H1 (cell line): ENCODE results near the gene SLC38A5. TPM values are rescaled to one million over a fixed set of nuclear protein-coding genes. Genes with fewer than 3 reads are reported as not detected.
A peak's percentile ranks its signal among the peaks of the same experiment; 100 is the strongest.

Source experiments
- CTCF ChIA-PET: fragments of 300-600 bp; sonication (Branson Sonifier 250); formaldehyde crosslinking; loops from one replicate; lab custom pipeline; 2021; ENCODE audit not compliant: partially characterized antibody; lab: Charles Lee
- POLR2A ChIA-PET: fragments of 300-600 bp; sonication (Branson Sonifier 250); formaldehyde crosslinking; loops from one replicate; lab custom pipeline; 2021; ENCODE audit warnings: inconsistent platforms; ENCODE audit not compliant: partially characterized antibody; lab: Charles Lee
- DNase-seq, 2 experiments: peaks; one replicate each; pipeline versions ENCODE4 v3.0.0 to v3.0.0-alpha.2; 2010 to 2022; ENCODE audit warnings: low spot score in 2 of 2, low read depth in 1 of 2, mixed read lengths in 1 of 2
- FAIRE-seq: peaks from 2 replicates; lab custom pipeline; 2011; peaks lifted over from hg19 to GRCh38; lab: Jason Lieb, UNC
- H2AFZ ChIP-seq: 2 replicates; pipeline ENCODE4 v1.8.1; 2012; ENCODE audit warnings: low read length, inconsistent platforms
- H2AK5ac ChIP-seq: 2 replicates; pipeline ENCODE4 v1.6.1; 2013; ENCODE audit warnings: low read depth, low read length
- H2BK120ac ChIP-seq: replicated peaks from 2 replicates; pipeline ENCODE3; 2013; ENCODE audit warnings: low read depth, low read length, inconsistent platforms
- H2BK12ac ChIP-seq: 2 replicates; pipeline ENCODE4 v1.6.1; 2013; ENCODE audit warnings: low read depth, low read length
- H2BK15ac ChIP-seq: 2 replicates; pipeline ENCODE4 v1.6.1; 2013; ENCODE audit warnings: low read length
- H2BK20ac ChIP-seq: 2 replicates; pipeline ENCODE4 v1.6.1; 2013; ENCODE audit warnings: low read length
- H2BK5ac ChIP-seq: 2 replicates; pipeline ENCODE4 v1.6.1; 2013; ENCODE audit warnings: low read depth, low read length
- H3K14ac ChIP-seq: 2 replicates; pipeline ENCODE4 v1.6.1; 2013; ENCODE audit warnings: inconsistent platforms; ENCODE audit not compliant: insufficient read length
- H3K18ac ChIP-seq: 2 replicates; pipeline ENCODE4 v1.6.1; 2013; ENCODE audit warnings: low read length; ENCODE audit errors: extremely low read depth
- H3K23ac ChIP-seq: 2 replicates; pipeline ENCODE4 v1.6.1; 2013; ENCODE audit warnings: inconsistent platforms; ENCODE audit not compliant: insufficient read length
- H3K23me2 ChIP-seq: 2 replicates; pipeline ENCODE4 v1.6.1; 2013; ENCODE audit warnings: low read depth, low read length
- H3K27ac ChIP-seq: 2 replicates; pipeline ENCODE4 v1.6.1; 2011; ENCODE audit warnings: low read depth, low read length, inconsistent platforms
- H3K27me3 ChIP-seq, 4 experiments: replicated peaks in 1 of 4; 1 replicate in 1 of 4; 2 replicates in 3 of 4; pipeline versions ENCODE4 v1.6.1 to v1.8.1; 2011 to 2013; ENCODE audit warnings: low read length in 3 of 4, mild to moderate bottlenecking in 3 of 4, inconsistent platforms in 2 of 4, mixed read lengths in 2 of 4, moderate library complexity in 1 of 4; ENCODE audit not compliant: control insufficient read depth in 3 of 4, insufficient read depth in 3 of 4; ENCODE audit errors: extremely low read depth in 1 of 4
- H3K36me3 ChIP-seq, 4 experiments: 2 replicates each; pipeline versions ENCODE4 v1.6.1 to v1.8.1; 2011 to 2013; ENCODE audit warnings: mild to moderate bottlenecking in 4 of 4, low read length in 3 of 4, moderate library complexity in 2 of 4, control low read depth in 1 of 4, inconsistent platforms in 1 of 4; ENCODE audit not compliant: insufficient read depth in 4 of 4, control insufficient read depth in 2 of 4
- H3K4ac ChIP-seq: replicated peaks from 2 replicates; pipeline ENCODE3; 2013; ENCODE audit warnings: low read length, low read depth, mixed read lengths, inconsistent platforms; ENCODE audit not compliant: insufficient read length
- H3K4me1 ChIP-seq, 4 experiments: replicated peaks in 1 of 4; 1 replicate in 1 of 4; 2 replicates in 3 of 4; pipeline versions ENCODE4 v1.6.1 to v1.8.1; 2011 to 2013; ENCODE audit warnings: low read length in 3 of 4, inconsistent platforms in 2 of 4, mixed read lengths in 1 of 4; ENCODE audit not compliant: insufficient read depth in 4 of 4, control insufficient read depth in 3 of 4
- H3K4me2 ChIP-seq, 2 experiments: 2 replicates each; pipeline versions ENCODE4 v1.6.1 to v1.8.1; 2011 to 2013; ENCODE audit warnings: low read depth in 2 of 2, low read length in 2 of 2, control low read depth in 1 of 2, inconsistent platforms in 1 of 2, mild to moderate bottlenecking in 1 of 2; ENCODE audit not compliant: insufficient read depth in 1 of 2
- H3K4me3 ChIP-seq, 4 experiments: fragments of 200-600, 300-600 bp in 1 of 4; sonication (generic), shearing (Covaris generic), sonication (Bioruptor Twin) in 1 of 4; 2 replicates each; pipeline versions ENCODE4 v1.5.1 to v1.8.1; 2011 to 2016; ENCODE audit warnings: low read length in 4 of 4, low read depth in 3 of 4, control low read depth in 2 of 4, inconsistent platforms in 2 of 4, mild to moderate bottlenecking in 2 of 4, mixed read lengths in 1 of 4, moderate library complexity in 1 of 4; ENCODE audit not compliant: insufficient read depth in 2 of 4; ENCODE audit errors: extremely low read depth in 1 of 4
- H3K56ac ChIP-seq: replicated peaks from 2 replicates; pipeline ENCODE3; 2013; ENCODE audit warnings: low read depth, mild to moderate bottlenecking, mixed read lengths, low read length, inconsistent platforms; ENCODE audit not compliant: insufficient read length
- H3K79me1 ChIP-seq: 2 replicates; pipeline ENCODE4 v1.6.1; 2013; ENCODE audit warnings: low read depth, low read length, control low read depth
- H3K79me2 ChIP-seq, 2 experiments: 2 replicates each; pipeline versions ENCODE4 v1.6.1 to v1.8.1; 2012 to 2013; ENCODE audit warnings: low read length in 2 of 2, mild to moderate bottlenecking in 2 of 2, inconsistent platforms in 1 of 2; ENCODE audit not compliant: insufficient read depth in 2 of 2, control insufficient read depth in 1 of 2
- H3K9ac ChIP-seq, 4 experiments: replicated peaks in 1 of 4; 1 replicate in 1 of 4; 2 replicates in 3 of 4; pipeline versions ENCODE4 v1.6.1 to v1.8.1; 2011 to 2013; ENCODE audit warnings: low read depth in 3 of 4, low read length in 3 of 4, control low read depth in 2 of 4, mild to moderate bottlenecking in 2 of 4, moderate library complexity in 2 of 4, inconsistent platforms in 1 of 4; ENCODE audit errors: extremely low read depth in 1 of 4
- H3K9me3 ChIP-seq, 2 experiments: 2 replicates each; pipeline versions ENCODE4 v1.6.1 to v1.8.1; 2012 to 2013; ENCODE audit warnings: mild to moderate bottlenecking in 2 of 2, moderate library complexity in 2 of 2, control low read depth in 1 of 2, inconsistent platforms in 1 of 2, low read depth in 1 of 2, low read length in 1 of 2, mixed read lengths in 1 of 2; ENCODE audit not compliant: insufficient read depth in 2 of 2
- H4K20me1 ChIP-seq, 2 experiments: replicated peaks in 1 of 2; 2 replicates each; pipeline versions ENCODE3 to v1.8.1; 2011 to 2013; ENCODE audit warnings: inconsistent platforms in 2 of 2, low read length in 2 of 2, mild to moderate bottlenecking in 1 of 2; ENCODE audit not compliant: insufficient read depth in 2 of 2, control insufficient read depth in 1 of 2
- H4K5ac ChIP-seq: 2 replicates; pipeline ENCODE4 v1.6.1; 2013; ENCODE audit warnings: low read length, low read depth, mixed read lengths, inconsistent platforms; ENCODE audit not compliant: insufficient read length
- H4K8ac ChIP-seq: 2 replicates; pipeline ENCODE4 v1.8.0; 2013; ENCODE audit warnings: mild to moderate bottlenecking, moderate library complexity, low read length, inconsistent platforms; ENCODE audit not compliant: insufficient read depth; ENCODE audit errors: extremely low read depth
- H4K91ac ChIP-seq: replicated peaks from 2 replicates; pipeline ENCODE3; 2013; ENCODE audit warnings: low read length, mixed read lengths, inconsistent platforms; ENCODE audit not compliant: insufficient read length
- CBX5 ChIP-seq: fragments of 300-800, 300-1000 bp; sonication (generic); IDR thresholded peaks from 2 replicates; pipeline ENCODE4 v1.7.1; 2016; ENCODE audit warnings: antibody characterized with exemption, low read length, low read depth
- MAFK ChIP-seq: IDR thresholded peaks from 2 replicates; pipeline ENCODE4 v1.6.1; 2012; ENCODE audit warnings: low read depth, mild to moderate bottlenecking, improper control_type of control experiment, low read length
- SUZ12 ChIP-seq: fragments of 200-600 bp; sonication (generic); IDR thresholded peaks from 2 replicates; pipeline ENCODE4 v1.6.1; 2012; ENCODE audit warnings: mild to moderate bottlenecking, inconsistent platforms, low read length, moderate library complexity, mixed read lengths
- WGBS, 2 experiments: shearing (Covaris generic) in 1 of 2; methylation state at CpG; one replicate each; pipeline versions ENCODE4 v1.1.6 to v1.1.7; 2013 to 2015; ENCODE audit warnings: low lambda C conversion rate in 2 of 2, mixed read lengths in 2 of 2, inconsistent platforms in 1 of 2, low coverage in 1 of 2, missing lambda C conversion rate in 1 of 2; ENCODE audit not compliant: insufficient replicate concordance in 2 of 2, insufficient coverage in 1 of 2, insufficient read length in 1 of 2; ENCODE audit errors: extremely low coverage in 1 of 2, missing lambda C conversion rate in 1 of 2; 5-methylcytosine and 5-hydroxymethylcytosine counted together
- polyA plus RNA-seq, 7 experiments: library from polyadenylated mRNA; depleted of rRNA in 3 of 7; stranded (reverse) in 5 of 7; unstranded in 2 of 7; fragments of >200 nt in 5 of 7; fragments of 200-250 nt in 2 of 7; gene quantifications; 1 replicate in 5 of 7; 2 replicates in 1 of 7; 4 replicates in 1 of 7; pipeline versions ENCODE4 v1.2.1 to v1.2.3, GENCODE V29; 2011 to 2013; ENCODE audit warnings: missing spikeins in 2 of 7, mixed read lengths in 2 of 7
- total RNA-seq: library from RNA; stranded (reverse); fragmentation: NEBNext Ultra II Directional; extraction: Animal tissue kit (Norgen Biotek cat#: 25700); gene quantifications from 2 replicates; pipeline ENCODE4 v1.2.1, GENCODE V29; 2021

SLC38A5 gene
- total and polyA plus RNA-seq, 2 of the 8 experiments (the other 6 are each of a cell fraction or from before 2014, with no cell fraction given): 70.9 to 106 TPM

GRCh38 chrX:48470833-48471118, 716 bp upstream of the SLC38A5 start:
- DNase-seq: no peak
- TF ChIP-seq SUZ12 (no peak), CBX5 (no peak), MAFK (no peak)
- Histone ChIP-seq H3K27me3 (no peaks in the 10 kb centered on the region), H3K27ac (no peak overlapping the region), H3K23ac (no peak overlapping the region), H2BK12ac (no peak overlapping the region), H4K91ac (no peak overlapping the region), H3K18ac (no peak overlapping the region), H3K4ac (no peak overlapping the region), H3K36me3 (no peaks in the 10 kb centered on the region), H3K56ac (no peak overlapping the region), H2BK20ac (no peak overlapping the region), H3K23me2 (no peaks in the 10 kb centered on the region), H3K4me2 (no peak overlapping the region), H4K8ac (no peak overlapping the region), H4K20me1 (no peaks in the 10 kb centered on the region), H3K4me3 (no peak overlapping the region), H2AFZ (no peak overlapping the region), H2BK120ac (no peak overlapping the region), H3K9me3 (no peaks in the 10 kb centered on the region), H3K14ac (no peak overlapping the region), H4K5ac (no peak overlapping the region), H3K4me1 (peaks cover 10 to 20% (median 14%) of the 10 kb centered on the region in 4 experiments), H3K79me1 (no peaks in the 10 kb centered on the region), H3K9ac (no peak overlapping the region), H2AK5ac (peak overlapping the region; percentile 82; the same call in 1 of the 2 replicates), H3K79me2 (peaks cover 0 to 6% of the 10 kb centered on the region in 2 experiments; a peak in 1 of 4 replicates), H2BK15ac (no peak overlapping the region), H2BK5ac (no peak overlapping the region)
- 94% methylated on average over 8 of the region's 9 CpGs; no CpG with 5 or more reads in 1 of the 2 experiments for WGBS, 2 experiments
- ChIA-PET POLR2A (no interaction called here), CTCF (interaction anchor here (6.2 kb wide), 1 partner anchor 23 kb away, joined by 32 read pairs; no protein-coding TSS in a partner anchor)
- FAIRE-seq: no peak
